Measurements from ENCODE around the gene WNT10A. TPM values are rescaled to one million over a fixed set of nuclear protein-coding genes. Genes with fewer than 3 reads are reported as not detected.
A peak's percentile ranks its signal among the peaks of the same experiment; 100 is the strongest.

WNT10A gene
- total RNA-seq, 6 experiments from 2014 or later, result not detected

- Mint-ChIP-seq H3K36me3 (ENCODE audit: low read depth) (0 out of 2 replicates have a peak, but pooled peaks cover 4% of the 10 kb centered on the region), H3K4me3 (no peak overlapping the region), H3K4me1 (ENCODE audit: low read depth) (no peaks in the 10 kb centered on the region), H3K27ac (no peak overlapping the region), H3K9me3 (no peaks in the 10 kb centered on the region), H3K27me3 (ENCODE audit: insufficient read depth) (peaks cover 57% of the 10 kb centered on the region)
- DNase-seq, result no peak
- TF ChIP-seq, protein P1, sequence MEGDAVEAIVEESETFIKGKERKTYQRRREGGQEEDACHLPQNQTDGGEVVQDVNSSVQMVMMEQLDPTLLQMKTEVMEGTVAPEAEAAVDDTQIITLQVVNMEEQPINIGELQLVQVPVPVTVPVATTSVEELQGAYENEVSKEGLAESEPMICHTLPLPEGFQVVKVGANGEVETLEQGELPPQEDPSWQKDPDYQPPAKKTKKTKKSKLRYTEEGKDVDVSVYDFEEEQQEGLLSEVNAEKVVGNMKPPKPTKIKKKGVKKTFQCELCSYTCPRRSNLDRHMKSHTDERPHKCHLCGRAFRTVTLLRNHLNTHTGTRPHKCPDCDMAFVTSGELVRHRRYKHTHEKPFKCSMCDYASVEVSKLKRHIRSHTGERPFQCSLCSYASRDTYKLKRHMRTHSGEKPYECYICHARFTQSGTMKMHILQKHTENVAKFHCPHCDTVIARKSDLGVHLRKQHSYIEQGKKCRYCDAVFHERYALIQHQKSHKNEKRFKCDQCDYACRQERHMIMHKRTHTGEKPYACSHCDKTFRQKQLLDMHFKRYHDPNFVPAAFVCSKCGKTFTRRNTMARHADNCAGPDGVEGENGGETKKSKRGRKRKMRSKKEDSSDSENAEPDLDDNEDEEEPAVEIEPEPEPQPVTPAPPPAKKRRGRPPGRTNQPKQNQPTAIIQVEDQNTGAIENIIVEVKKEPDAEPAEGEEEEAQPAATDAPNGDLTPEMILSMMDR (IDR thresholded peaks at IDR 0.05), result no peak
Measured at GRCh38 chr2:218880859-218881594, 375 bp downstream of the WNT10A start.

- Mint-ChIP-seq H3K27me3 (ENCODE audit: insufficient read depth) (peaks cover 59% of the 10 kb centered on the region), H3K4me1 (ENCODE audit: low read depth) (no peaks in the 10 kb centered on the region), H3K27ac (no peak overlapping the region), H3K36me3 (ENCODE audit: low read depth) (0 out of 2 replicates have a peak, but pooled peaks cover 4% of the 10 kb centered on the region), H3K9me3 (no peaks in the 10 kb centered on the region), H3K4me3 (no peak overlapping the region)
- TF ChIP-seq, protein P1 (IDR thresholded peaks at IDR 0.05), result no peak
- DNase-seq, result no peak
Measured at GRCh38 chr2:218881744-218882460, 1.2 kb downstream of the WNT10A start.

DNA sequence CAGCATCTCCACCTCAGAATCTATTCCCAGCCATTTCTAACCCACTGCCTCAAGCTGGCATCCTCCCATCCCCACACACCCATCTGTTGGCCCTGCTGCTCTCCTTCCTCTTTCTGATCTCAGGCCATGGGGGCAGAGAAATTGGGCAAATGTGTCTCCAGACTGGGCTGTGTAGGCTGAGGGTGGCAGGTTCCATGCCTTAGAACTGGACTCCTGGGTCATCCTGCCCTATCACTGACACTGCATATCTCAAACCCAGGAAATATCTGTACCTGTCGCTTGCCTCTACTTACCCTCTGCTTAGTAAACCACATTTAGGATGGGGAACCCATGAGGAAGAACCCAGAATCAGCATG lies 1.8 kb downstream of the WNT10A start:
- TF ChIP-seq, protein P1 (IDR thresholded peaks at IDR 0.05), result no peak
- Mint-ChIP-seq H3K27ac (no peak overlapping the region), H3K9me3 (no peaks in the 10 kb centered on the region), H3K36me3 (ENCODE audit: low read depth) (0 out of 2 replicates have a peak, but pooled peaks cover 4% of the 10 kb centered on the region), H3K4me1 (ENCODE audit: low read depth) (no peaks in the 10 kb centered on the region), H3K4me3 (no peak overlapping the region), H3K27me3 (ENCODE audit: insufficient read depth) (peaks cover 61% of the 10 kb centered on the region)
- no peak for DNase-seq

GRCh38 chr2:218882866-218883366 lies 2.3 kb downstream of the WNT10A start:
- Mint-ChIP-seq H3K36me3 (ENCODE audit: low read depth) (0 out of 2 replicates have a peak, but pooled peaks cover 4% of the 10 kb centered on the region), H3K4me1 (ENCODE audit: low read depth) (no peaks in the 10 kb centered on the region), H3K27me3 (ENCODE audit: insufficient read depth) (peaks cover 61% of the 10 kb centered on the region), H3K9me3 (no peaks in the 10 kb centered on the region), H3K4me3 (no peak overlapping the region), H3K27ac (no peak overlapping the region)
- TF ChIP-seq, protein P1 (IDR thresholded peaks at IDR 0.05), result no peak
- peak; percentile 29 for DNase-seq

- Mint-ChIP-seq H3K4me1 (ENCODE audit: low read depth) (no peaks in the 10 kb centered on the region), H3K4me3 (no peak overlapping the region), H3K27me3 (ENCODE audit: insufficient read depth) (peaks cover 58% of the 10 kb centered on the region), H3K9me3 (no peaks in the 10 kb centered on the region), H3K36me3 (ENCODE audit: low read depth) (0 out of 2 replicates have a peak, but pooled peaks cover 4% of the 10 kb centered on the region), H3K27ac (no peak overlapping the region)
- TF ChIP-seq, protein P1 (IDR thresholded peaks at IDR 0.05), result no peak
- DNase-seq, result no peak
Measured at GRCh38 chr2:218883491-218884490, 3.1 kb downstream of the WNT10A start.
